HG02642 (cell line): ENCODE measurements around the gene GPSM3.
"Not testable (repeated sequence)": the region's sequence is repeated elsewhere in the genome, so short reads cannot be mapped to it uniquely, and the experiment has no call there.

ENCODE experiments used
- ATAC-seq: cut with Tn5 transposase; IDR thresholded peaks from one replicate; pipeline ENCODE4 v1.9.1; 2021; ENCODE audit warnings: mild to moderate bottlenecking; ENCODE audit not compliant: unreplicated experiment, poor library complexity

Gene GPSM3

GRCh38 chr6:32152769-32153563 is 39.5 kb downstream of the GPSM3 start:
- ATAC-seq, result no peak

GRCh38 chr6:32151863-32152768 is 40.3 kb downstream of the GPSM3 start, which contains the start of gene PRRT1:
Gene PRRT1, minus strand, starts transcription at chr6:32151939. Its CDS starts 112 bp downstream, at chr6:32151827.
- ATAC-seq, result no peak

DNA sequence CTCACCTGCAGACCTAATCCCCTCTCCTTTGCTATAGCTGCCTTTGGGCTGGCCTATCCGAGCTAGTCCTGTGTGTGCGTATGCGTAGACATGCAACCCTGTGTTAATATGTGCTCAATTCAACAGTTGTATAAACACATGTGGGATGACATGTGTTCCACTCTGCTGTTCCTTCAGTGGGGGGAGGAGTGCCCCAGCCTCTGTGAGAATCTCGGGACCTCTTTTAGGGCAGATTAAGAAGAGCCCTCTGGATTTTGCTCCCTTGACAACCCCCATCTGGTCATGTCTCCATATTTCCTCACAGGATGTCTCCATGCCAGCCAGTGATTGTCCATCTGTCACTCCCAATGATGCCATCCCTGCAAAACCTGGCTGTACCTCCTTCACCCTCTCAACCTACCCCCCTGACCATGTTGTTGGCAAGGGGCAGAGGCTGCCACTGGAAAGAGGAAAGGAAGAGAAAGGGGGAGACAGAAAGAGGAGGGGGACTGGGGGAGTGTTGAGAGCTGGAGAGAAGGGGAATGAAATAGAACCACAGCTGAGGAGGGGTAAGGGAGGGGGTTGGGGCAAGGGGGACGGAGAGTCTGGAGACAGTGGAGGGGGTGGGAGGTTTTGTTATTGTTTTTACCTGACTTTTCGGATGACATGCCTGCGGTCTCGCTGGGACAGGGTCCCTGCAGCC is 41.1 kb downstream of the GPSM3 start:
- ATAC-seq, result no peak

GRCh38 chr6:32149932-32150870 is 42.2 kb downstream of the GPSM3 start:
- no peak for ATAC-seq

- ATAC-seq, result no peak
Measured at GRCh38 chr6:32149092-32149755, 43.2 kb downstream of the GPSM3 start.

DNA sequence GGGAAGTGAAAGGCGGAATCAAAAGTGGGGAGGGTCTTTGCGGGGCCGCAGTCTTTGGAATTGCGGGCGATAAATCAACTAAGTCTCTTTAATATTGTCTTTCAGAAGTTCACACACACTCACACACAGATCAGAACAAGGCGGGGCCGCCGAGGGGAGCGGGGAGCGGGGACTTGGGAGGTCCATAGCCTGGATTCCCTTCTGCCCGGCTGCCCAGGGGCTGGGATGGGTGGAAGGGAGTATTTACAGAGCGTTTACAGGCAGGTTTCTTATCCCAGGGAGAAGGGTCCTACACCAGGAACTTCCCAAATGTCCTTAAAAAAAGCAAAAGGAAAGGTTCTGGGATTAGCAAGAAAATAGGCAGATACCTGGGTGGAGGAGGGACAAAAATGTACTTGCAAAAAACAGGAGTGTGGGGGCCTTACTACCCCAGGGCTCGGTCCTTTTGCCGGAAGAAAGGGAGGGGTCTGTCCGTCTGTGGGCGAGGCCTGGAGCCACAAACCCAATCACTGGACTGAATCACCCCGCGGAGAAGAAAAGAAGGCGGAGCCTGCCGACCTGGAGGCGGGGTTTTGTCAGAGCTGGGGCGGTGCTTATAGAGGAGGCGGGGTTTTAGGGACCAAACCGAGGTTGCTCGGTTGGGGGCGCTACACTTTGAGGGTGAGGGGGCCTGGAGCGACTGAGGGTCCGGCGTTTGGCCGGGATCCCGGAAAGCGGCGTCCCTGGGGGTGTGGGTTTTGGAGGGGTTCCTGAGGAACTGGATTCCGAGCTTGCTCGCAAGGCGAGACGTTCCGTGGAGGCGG is 44.0 kb downstream of the GPSM3 start:
- no peak for ATAC-seq

DNA sequence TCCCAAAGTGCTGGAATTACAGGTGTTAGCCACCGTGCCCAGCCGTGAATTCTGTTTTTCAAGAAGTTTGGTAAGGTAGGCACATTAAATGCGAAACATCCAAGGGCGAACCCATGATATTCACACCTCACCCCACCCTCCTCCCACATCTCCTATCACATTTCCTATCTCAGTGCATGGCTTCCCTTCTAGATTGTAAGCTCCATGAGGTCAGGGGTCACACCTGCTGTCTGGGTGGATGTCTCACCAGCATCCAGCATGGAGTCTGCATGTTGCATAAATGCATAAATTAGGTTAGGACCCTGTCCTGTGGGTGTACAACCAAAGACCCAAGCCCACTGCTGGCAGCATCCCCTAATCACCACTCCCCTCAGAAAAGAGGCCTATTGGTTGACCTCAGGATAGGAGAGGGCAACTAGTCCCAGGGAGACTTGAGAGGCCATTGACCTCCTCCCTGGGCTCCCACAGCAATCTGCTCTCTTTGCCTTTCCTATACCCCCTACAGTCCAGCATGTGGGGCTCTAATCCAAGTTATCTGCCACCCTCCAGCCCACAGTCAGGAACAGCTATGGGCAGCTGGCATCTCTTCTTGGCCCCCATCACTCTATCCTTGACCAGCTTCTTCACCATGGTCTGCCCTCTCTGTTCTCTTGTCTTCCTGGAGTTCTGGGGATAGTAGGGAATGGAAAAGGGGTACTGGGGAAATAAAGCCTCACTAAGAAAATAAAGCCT is 44.9 kb downstream of the GPSM3 start:
- ATAC-seq, result no peak

DNA sequence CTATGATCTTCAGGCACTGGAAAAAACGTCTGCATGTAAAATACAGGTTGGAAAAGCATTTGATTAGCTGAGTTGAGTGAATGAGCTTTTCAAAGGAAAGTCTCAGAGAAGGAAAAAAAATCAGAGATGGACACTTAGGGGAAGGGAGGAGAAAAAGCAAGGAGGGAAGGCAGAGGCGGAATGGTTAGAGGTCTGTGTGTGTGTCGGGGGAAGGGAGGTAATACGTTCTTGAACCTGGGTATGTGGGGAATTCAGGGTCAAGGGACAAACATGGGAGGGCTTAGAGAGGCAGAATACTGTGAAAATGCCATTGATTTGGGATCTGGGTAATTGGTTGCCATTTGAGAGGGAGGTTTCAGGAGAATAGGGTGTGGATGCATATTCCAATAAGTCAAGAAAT is 45.8 kb downstream of the GPSM3 start:
- ATAC-seq, result no peak

- no peak for ATAC-seq
Measured at GRCh38 chr6:32146287-32146686, 46.2 kb downstream of the GPSM3 start.

- not testable (repeated sequence) for ATAC-seq
Measured at GRCh38 chr6:32144238-32144637, 48.2 kb downstream of the GPSM3 start.
